CD4-positive, CD25-positive, alpha-beta regulatory T cell (primary cell): ENCODE data around the gene CPZ. TPM values are rescaled to one million over a fixed set of nuclear protein-coding genes. Genes with fewer than 3 reads are reported as not detected.

Experiments used
- ATAC-seq, 2 donors: fragments of 150-1000 bp; cut with Tn5 transposase; one replicate each; pipeline ENCODE4 v1.10.0; 2021; ENCODE audit warnings: low read depth in 2 of 2, moderate number of reproducible peaks in 2 of 2, moderate library complexity in 1 of 2
- DNase-seq, 3 donors: peaks; one replicate each; pipeline versions ENCODE4 v3.0.0 to v3.0.0-alpha.2; 2012 to 2022; ENCODE audit warnings: mixed read lengths in 1 of 3
- H3K27ac ChIP-seq: one replicate; pipeline ENCODE4 v1.7.0; 2013; ENCODE audit warnings: mild to moderate bottlenecking, low read length; ENCODE audit not compliant: insufficient read depth, poor library complexity, severe bottlenecking
- H3K27me3 ChIP-seq: one replicate; pipeline ENCODE4 v1.7.0; 2013; ENCODE audit warnings: low read length; ENCODE audit not compliant: control insufficient read depth, insufficient read depth
- H3K36me3 ChIP-seq: one replicate; pipeline ENCODE4 v1.7.0; 2013; ENCODE audit warnings: mild to moderate bottlenecking, low read length, moderate library complexity; ENCODE audit not compliant: control insufficient read depth, insufficient read depth
- H3K4me1 ChIP-seq: 2 replicates; pipeline ENCODE4 v1.7.0; 2013; ENCODE audit warnings: mild to moderate bottlenecking, low read length; ENCODE audit not compliant: insufficient read depth, control insufficient read depth, poor library complexity, severe bottlenecking
- H3K4me3 ChIP-seq: one replicate; pipeline ENCODE4 v1.7.0; 2013; ENCODE audit warnings: low read depth, mild to moderate bottlenecking, low read length, moderate library complexity
- H3K9me3 ChIP-seq, 2 experiments: 1 replicate in 1 of 2; 2 replicates in 1 of 2; pipeline ENCODE4 v1.7.0; 2013; ENCODE audit warnings: low read length in 2 of 2, mild to moderate bottlenecking in 1 of 2, moderate library complexity in 1 of 2; ENCODE audit not compliant: control insufficient read depth in 2 of 2
- H3K27ac Mint-ChIP-seq, 3 donors: one replicate each; pipeline ENCODE4 v1.8.0; 2020 to 2022; ENCODE audit warnings: mild to moderate bottlenecking in 3 of 3, mixed read lengths in 3 of 3, moderate library complexity in 2 of 3
- H3K27me3 Mint-ChIP-seq: one replicate; pipeline ENCODE4 v1.8.0; 2022; ENCODE audit warnings: mild to moderate bottlenecking, mixed read lengths
- H3K36me3 Mint-ChIP-seq: one replicate; pipeline ENCODE4 v1.8.0; 2020; ENCODE audit warnings: mixed read lengths
- H3K4me1 Mint-ChIP-seq, 4 donors: one replicate each; pipeline ENCODE4 v1.8.0; 2020 to 2022; ENCODE audit warnings: mixed read lengths in 4 of 4, mild to moderate bottlenecking in 1 of 4
- H3K4me3 Mint-ChIP-seq, 4 donors: one replicate each; pipeline ENCODE4 v1.8.0; 2020 to 2022; ENCODE audit warnings: mild to moderate bottlenecking in 4 of 4, mixed read lengths in 4 of 4, moderate library complexity in 3 of 4
- H3K9me3 Mint-ChIP-seq, 7 donors: one replicate each; pipeline ENCODE4 v1.8.0; 2020 to 2022; ENCODE audit warnings: mixed read lengths in 7 of 7, mild to moderate bottlenecking in 3 of 7, moderate library complexity in 2 of 7
- polyA plus RNA-seq, 4 donors: library from polyadenylated mRNA; unstranded; fragments of 300-500 nt; fragmentation: Illumina TruSeq; gene quantifications; one replicate each; pipeline ENCODE4 v1.2.3, GENCODE V29; 2021
- total RNA-seq: library from RNA; stranded (reverse); gene quantifications from one replicate; pipeline ENCODE4 v1.2.3, GENCODE V29; 2022

The CPZ gene
- total and polyA plus RNA-seq, 5 donors from 2014 or later = not detected

DNA sequence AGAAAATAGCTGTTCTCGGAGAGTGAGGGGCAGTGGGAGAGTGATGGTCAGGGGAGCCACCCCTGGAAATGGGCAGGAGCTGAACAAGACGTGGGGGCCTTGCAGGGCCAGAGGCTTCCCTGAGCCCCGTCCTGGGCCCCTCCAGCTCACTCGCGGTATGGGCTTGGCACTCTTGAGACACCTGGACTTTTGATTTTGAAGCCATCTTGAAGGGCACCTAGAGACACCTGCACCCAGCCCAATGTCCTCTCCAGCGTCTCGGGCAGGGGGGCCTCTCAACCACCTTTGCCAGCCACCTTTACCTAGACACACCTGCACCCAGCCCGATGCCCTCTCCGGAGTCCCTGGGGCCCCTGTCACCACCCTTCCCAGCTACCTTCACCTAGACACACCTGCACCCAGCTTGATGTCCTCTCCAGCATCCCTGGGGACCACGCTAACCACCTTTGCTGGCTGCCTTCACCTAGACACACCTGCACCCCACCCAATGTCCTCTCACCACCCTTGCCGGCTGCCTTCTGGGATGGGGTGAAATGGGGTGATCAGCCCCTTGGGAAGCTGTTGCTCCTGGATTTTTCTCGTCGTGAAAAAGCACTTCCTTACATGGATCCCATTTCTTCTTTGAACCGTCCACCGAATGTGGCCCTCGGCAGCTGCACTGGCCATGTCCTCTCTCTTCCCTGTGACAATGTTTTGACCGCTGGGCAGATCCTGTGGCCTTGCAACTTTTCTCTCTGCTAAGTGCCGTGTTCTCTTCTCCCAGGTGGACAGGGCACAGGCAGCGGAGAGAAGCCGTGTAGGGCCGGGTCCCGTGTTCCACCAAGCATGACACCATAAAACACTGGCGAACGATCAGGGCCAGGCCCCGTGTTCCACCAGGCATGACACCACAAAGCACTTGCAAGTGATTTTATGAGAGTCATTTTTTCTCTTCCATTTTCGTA, 47.5 kb downstream of the CPZ start:
- H3K4me3 ChIP-seq = no peak overlapping the region
- DNase-seq = no peak
- Mint-ChIP-seq H3K36me3 (no peaks in the 10 kb centered on the region), H3K27ac (no peak overlapping the region), H3K4me3 (no peak overlapping the region), H3K27me3 (no peaks in the 10 kb centered on the region), H3K9me3 (no peaks in the 10 kb centered on the region), H3K4me1 (no peaks in the 10 kb centered on the region)
- H3K27ac ChIP-seq = no peak overlapping the region
- no peak for ATAC-seq
- H3K36me3 ChIP-seq = no peaks in the 10 kb centered on the region
- no peaks in the 10 kb centered on the region for H3K9me3 ChIP-seq
- H3K27me3 ChIP-seq = no peaks in the 10 kb centered on the region
- H3K4me1 ChIP-seq = no peaks in the 10 kb centered on the region

DNA sequence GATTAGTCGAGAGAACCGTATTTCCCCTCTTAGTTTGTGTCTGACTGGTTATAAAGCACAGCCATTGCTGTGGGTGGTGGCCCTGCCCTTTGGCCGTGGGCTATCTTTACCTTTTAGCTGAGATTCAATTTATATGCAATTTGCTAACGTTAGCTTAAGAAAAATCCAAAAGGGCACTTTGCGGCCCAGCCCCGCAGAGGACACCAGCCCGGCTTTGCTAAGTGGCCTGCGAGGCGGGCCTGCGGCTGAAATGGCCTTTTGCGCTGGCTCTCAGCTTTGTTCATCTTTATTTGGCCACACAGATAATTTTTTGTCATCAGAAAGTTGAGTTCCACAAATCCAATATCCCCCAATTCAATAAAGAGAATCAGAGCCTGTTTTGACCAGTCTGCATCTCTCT, 48.3 kb downstream of the CPZ start:
- Mint-ChIP-seq H3K4me1 (no peaks in the 10 kb centered on the region), H3K9me3 (no peaks in the 10 kb centered on the region)
- H3K4me1 ChIP-seq = no peaks in the 10 kb centered on the region

DNA sequence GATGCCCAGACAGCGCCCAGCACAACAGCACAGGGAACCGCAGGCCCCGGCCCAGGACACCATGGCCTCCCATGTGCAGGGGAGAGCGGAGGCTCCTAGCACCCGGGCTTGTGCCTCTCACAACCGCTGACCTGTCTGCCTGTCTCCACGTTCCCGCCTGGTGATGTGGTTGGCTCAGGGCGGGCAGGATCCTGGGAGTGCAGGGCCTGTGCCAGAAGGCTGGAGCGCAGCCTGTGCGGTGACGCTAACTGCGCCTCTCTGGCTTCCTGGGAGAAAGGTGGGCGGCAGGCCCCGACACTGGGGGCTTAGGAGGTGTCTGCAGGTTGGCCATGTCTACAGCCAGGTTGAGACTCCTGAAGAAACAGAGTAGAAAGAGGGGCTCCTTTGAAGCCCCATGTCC, 48.7 kb downstream of the CPZ start:
- Histone ChIP-seq H3K27ac (no peak overlapping the region), H3K4me3 (no peak overlapping the region), H3K36me3 (no peaks in the 10 kb centered on the region), H3K9me3 (no peaks in the 10 kb centered on the region), H3K4me1 (no peaks in the 10 kb centered on the region), H3K27me3 (no peaks in the 10 kb centered on the region)
- H3K27ac Mint-ChIP-seq = no peak overlapping the region
- DNase-seq (no peak), ATAC-seq (no peak)
- no peaks in the 10 kb centered on the region for H3K4me1 Mint-ChIP-seq
- H3K9me3 Mint-ChIP-seq = no peaks in the 10 kb centered on the region
- H3K27me3 Mint-ChIP-seq = no peaks in the 10 kb centered on the region
- H3K4me3 Mint-ChIP-seq = no peak overlapping the region
- no peaks in the 10 kb centered on the region for H3K36me3 Mint-ChIP-seq

More for the DNA sequence above, 48.3 kb downstream of the CPZ start:
- no peaks in the 10 kb centered on the region for H3K9me3 ChIP-seq
- H3K4me3 ChIP-seq = no peak overlapping the region
- H3K36me3 ChIP-seq = no peaks in the 10 kb centered on the region
- H3K27me3 Mint-ChIP-seq = no peaks in the 10 kb centered on the region
- H3K27ac Mint-ChIP-seq = no peak overlapping the region
- DNase-seq (no peak), ATAC-seq (no peak)
- no peak overlapping the region for H3K4me3 Mint-ChIP-seq
- no peaks in the 10 kb centered on the region for H3K27me3 ChIP-seq
- no peak overlapping the region for H3K27ac ChIP-seq
- no peaks in the 10 kb centered on the region for H3K36me3 Mint-ChIP-seq

DNA sequence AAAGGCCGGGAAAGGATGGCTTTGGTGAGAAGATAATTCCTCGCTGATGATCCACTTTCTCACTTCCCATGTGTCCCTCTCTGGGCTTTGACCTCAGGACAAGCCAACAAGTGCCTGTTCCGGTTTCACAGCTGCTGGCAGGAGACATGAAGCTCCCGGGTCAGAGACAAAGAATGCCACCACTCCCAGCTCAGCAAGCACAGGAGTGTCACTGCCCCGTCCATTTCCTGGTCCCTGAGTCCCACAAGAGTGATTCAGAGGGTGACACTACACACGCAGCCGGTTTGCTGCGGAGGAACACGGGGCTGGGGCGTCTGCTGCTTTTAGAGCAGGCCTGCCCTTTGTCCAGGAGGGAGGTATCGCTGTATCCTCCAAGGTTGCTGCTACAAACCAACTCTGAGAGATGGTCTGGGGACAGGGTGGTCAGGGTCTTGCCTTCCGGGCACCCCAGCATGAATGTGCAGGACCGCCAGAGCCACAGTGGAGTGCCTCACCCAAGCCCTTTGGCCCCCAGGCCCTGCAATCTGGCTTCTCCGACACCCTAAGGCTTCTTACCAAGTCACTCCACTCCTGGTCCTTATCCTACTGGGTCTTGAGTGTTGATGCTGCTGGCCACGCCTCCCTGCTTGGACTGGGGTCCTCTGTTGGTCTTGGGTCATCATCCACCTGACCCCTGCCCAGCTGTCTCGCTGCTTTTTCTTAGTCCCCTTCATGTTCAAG, 49.5 kb downstream of the CPZ start:
- H3K4me1 ChIP-seq = no peaks in the 10 kb centered on the region
- no peaks in the 10 kb centered on the region for H3K36me3 Mint-ChIP-seq
- no peaks in the 10 kb centered on the region for H3K27me3 ChIP-seq
- no peak overlapping the region for H3K4me3 Mint-ChIP-seq
- H3K27me3 Mint-ChIP-seq = no peaks in the 10 kb centered on the region
- H3K27ac Mint-ChIP-seq = no peak overlapping the region
- H3K27ac ChIP-seq = no peak overlapping the region
- ATAC-seq = no peak
- H3K9me3 ChIP-seq = no peaks in the 10 kb centered on the region
- H3K4me1 Mint-ChIP-seq = no peaks in the 10 kb centered on the region
- H3K9me3 Mint-ChIP-seq = no peaks in the 10 kb centered on the region
- DNase-seq = no peak
- no peaks in the 10 kb centered on the region for H3K36me3 ChIP-seq
- no peak overlapping the region for H3K4me3 ChIP-seq

DNA sequence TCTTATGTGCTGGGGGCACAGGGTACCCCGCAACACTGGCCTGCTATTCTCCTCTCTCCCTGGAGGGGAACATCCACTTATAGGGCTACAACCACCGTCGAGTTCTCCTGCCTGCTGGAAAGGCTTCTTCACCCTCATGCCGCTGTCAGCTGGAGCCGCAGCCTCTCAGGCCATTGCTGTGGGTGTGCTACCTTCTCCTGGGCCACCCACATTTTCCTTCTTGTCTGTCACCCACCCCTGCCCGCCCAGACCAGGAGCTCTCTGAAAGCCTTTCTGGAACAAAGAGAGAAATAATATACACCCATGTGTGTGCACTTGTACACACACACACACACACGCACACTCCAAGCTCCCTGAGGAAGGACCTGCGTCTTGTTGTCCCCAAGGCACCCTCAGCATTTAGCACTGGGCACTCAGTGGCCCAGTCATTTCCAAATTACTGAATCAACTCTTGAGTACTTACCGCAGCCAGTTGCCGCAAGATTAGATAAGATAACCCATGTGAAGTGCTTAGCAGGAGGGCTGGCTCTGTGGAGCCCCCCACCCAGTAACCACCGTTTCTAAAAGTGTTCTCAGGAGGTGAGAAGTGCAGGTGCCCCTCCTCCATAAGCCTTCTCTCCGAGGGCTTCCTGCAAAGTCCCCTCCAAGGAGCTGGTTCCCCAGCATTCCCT, 50.2 kb downstream of the CPZ start:
- H3K9me3 ChIP-seq = no peaks in the 10 kb centered on the region
- no peaks in the 10 kb centered on the region for H3K4me1 ChIP-seq
- DNase-seq (no peak), ATAC-seq (no peak)
- no peaks in the 10 kb centered on the region for H3K27me3 ChIP-seq
- Mint-ChIP-seq H3K27ac (no peak overlapping the region), H3K27me3 (no peaks in the 10 kb centered on the region), H3K4me1 (no peaks in the 10 kb centered on the region), H3K9me3 (no peaks in the 10 kb centered on the region), H3K4me3 (no peak overlapping the region), H3K36me3 (no peaks in the 10 kb centered on the region)
- H3K27ac ChIP-seq = no peak overlapping the region
- no peaks in the 10 kb centered on the region for H3K36me3 ChIP-seq
- no peak overlapping the region for H3K4me3 ChIP-seq

DNA sequence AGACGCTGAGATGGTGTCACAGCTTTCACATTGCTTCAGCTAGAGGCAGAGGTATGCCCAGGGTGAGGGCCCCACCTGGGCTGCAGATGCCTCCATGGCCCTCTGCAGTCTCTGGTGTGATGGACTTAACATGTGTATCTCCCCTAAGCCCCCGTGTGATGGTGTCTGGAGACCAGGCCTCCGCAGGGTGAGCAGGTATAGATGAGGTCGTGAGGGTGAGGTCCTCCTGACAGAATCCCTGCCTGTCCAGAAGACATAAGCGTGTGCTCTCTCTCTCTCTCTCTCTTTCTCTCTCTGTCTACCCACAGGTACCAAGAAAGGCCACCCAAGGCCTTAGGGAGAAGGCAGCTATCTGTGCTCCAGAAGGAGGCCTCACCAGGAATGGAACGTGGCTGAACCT, 50.9 kb downstream of the CPZ start:
- no peak for DNase-seq
- no peak for ATAC-seq
- Mint-ChIP-seq H3K27ac (no peak overlapping the region), H3K9me3 (no peaks in the 10 kb centered on the region), H3K27me3 (no peaks in the 10 kb centered on the region), H3K4me1 (no peaks in the 10 kb centered on the region), H3K36me3 (no peaks in the 10 kb centered on the region), H3K4me3 (no peak overlapping the region)
- H3K27ac ChIP-seq = no peak overlapping the region
- no peak overlapping the region for H3K4me3 ChIP-seq
- H3K4me1 ChIP-seq = no peaks in the 10 kb centered on the region
- H3K9me3 ChIP-seq = no peaks in the 10 kb centered on the region
- H3K36me3 ChIP-seq = no peaks in the 10 kb centered on the region
- H3K27me3 ChIP-seq = no peaks in the 10 kb centered on the region

DNA sequence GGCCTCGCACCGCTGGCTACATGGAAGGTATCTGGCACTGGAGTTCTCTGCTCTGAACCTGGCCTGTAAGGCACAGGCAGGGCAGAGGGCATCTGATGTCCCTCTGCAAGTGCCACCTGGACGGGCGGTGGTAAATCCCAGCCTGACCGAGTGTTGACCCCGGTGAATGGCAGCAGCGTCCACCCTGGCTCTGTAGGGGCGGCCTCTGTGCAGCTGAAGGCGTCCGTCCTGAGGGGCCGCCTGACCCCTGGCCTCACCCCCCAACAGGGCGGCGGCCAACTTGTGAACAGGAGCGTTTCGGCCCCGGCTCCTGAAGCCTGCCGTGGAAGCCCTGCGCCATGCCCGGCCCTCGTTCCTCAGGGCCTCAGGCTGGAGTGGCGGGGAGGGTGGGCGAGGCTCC, 51.4 kb downstream of the CPZ start:
- Mint-ChIP-seq H3K9me3 (no peaks in the 10 kb centered on the region), H3K27me3 (no peaks in the 10 kb centered on the region), H3K4me1 (no peaks in the 10 kb centered on the region), H3K36me3 (no peaks in the 10 kb centered on the region), H3K4me3 (no peak overlapping the region), H3K27ac (no peak overlapping the region)
- Histone ChIP-seq H3K4me3 (no peak overlapping the region), H3K36me3 (no peaks in the 10 kb centered on the region), H3K27me3 (no peaks in the 10 kb centered on the region), H3K4me1 (no peaks in the 10 kb centered on the region), H3K27ac (no peak overlapping the region), H3K9me3 (no peaks in the 10 kb centered on the region)
- DNase-seq (no peak), ATAC-seq (no peak)
